Fibroblast of lung (primary cell): ENCODE results near the gene CCNK. TPM values are rescaled to one million over a fixed set of nuclear protein-coding genes. Genes with fewer than 3 reads are reported as not detected.

Experiments used
- DNase-seq, 2 donors: peaks; one replicate each; pipeline versions ENCODE4 v3.0.0 to v3.0.0-alpha.2; 2010; ENCODE audit warnings: low read depth in 2 of 2
- H2AFZ ChIP-seq: 2 replicates; pipeline ENCODE4 v1.5.1; 2012; ENCODE audit warnings: low read length, control low read depth, inconsistent platforms
- H3K27ac ChIP-seq: 2 replicates; pipeline ENCODE4 v1.5.1; 2011; ENCODE audit warnings: low read length, control low read depth; ENCODE audit not compliant: insufficient read depth
- H3K27me3 ChIP-seq: 2 replicates; pipeline ENCODE4 v1.5.1; 2011; ENCODE audit warnings: mild to moderate bottlenecking, low read length; ENCODE audit not compliant: control insufficient read depth, insufficient read depth
- H3K36me3 ChIP-seq: 2 replicates; pipeline ENCODE4 v1.5.1; 2011; ENCODE audit warnings: low read length; ENCODE audit not compliant: control insufficient read depth, insufficient read depth
- H3K4me1 ChIP-seq: 2 replicates; pipeline ENCODE4 v1.5.1; 2011; ENCODE audit warnings: low read length; ENCODE audit not compliant: control insufficient read depth, insufficient read depth; ENCODE audit errors: extremely low read depth
- H3K4me2 ChIP-seq: 2 replicates; pipeline ENCODE4 v1.5.1; 2011; ENCODE audit warnings: low read length, control low read depth; ENCODE audit not compliant: insufficient read depth; ENCODE audit errors: extremely low read depth
- H3K4me3 ChIP-seq, 4 experiments: fragments of 200-600 bp in 1 of 4; sonication (generic) in 1 of 4; replicated peaks in 1 of 4; 2 replicates each; pipeline ENCODE4 v1.5.1; 2011 to 2016; ENCODE audit warnings: low read length in 4 of 4, low read depth in 3 of 4, mild to moderate bottlenecking in 3 of 4, control low read depth in 2 of 4, inconsistent platforms in 1 of 4, mixed read lengths in 1 of 4; ENCODE audit not compliant: insufficient read depth in 1 of 4; ENCODE audit errors: control extremely low read depth in 1 of 4
- H3K79me2 ChIP-seq: 2 replicates; pipeline ENCODE4 v1.5.1; 2012; ENCODE audit warnings: mild to moderate bottlenecking, low read length, inconsistent platforms; ENCODE audit not compliant: control insufficient read depth, insufficient read depth
- H3K9ac ChIP-seq: 2 replicates; pipeline ENCODE4 v1.5.1; 2011; ENCODE audit warnings: mild to moderate bottlenecking, low read length, control low read depth; ENCODE audit not compliant: insufficient read depth
- H3K9me3 ChIP-seq: 2 replicates; pipeline ENCODE4 v1.5.1; 2012; ENCODE audit warnings: low read depth, low read length; ENCODE audit not compliant: control insufficient read depth, insufficient read depth
- H4K20me1 ChIP-seq: 2 replicates; pipeline ENCODE4 v1.5.1; 2011; ENCODE audit warnings: low read length; ENCODE audit not compliant: control insufficient read depth, insufficient read depth; ENCODE audit errors: extremely low read depth
- EZH2 ChIP-seq: IDR thresholded peaks from 2 replicates; pipeline ENCODE4 v1.5.1; 2012; ENCODE audit warnings: low read length, control low read depth, mild to moderate bottlenecking; ENCODE audit errors: missing control alignments
- polyA plus RNA-seq, 2 donors: library from polyadenylated mRNA; depleted of rRNA in 1 of 2; stranded (reverse) in 1 of 2; unstranded in 1 of 2; fragments of >200 nt; gene quantifications; 2 replicates each; pipeline ENCODE4 v1.2.1, GENCODE V29; 2011 to 2012; ENCODE audit warnings: missing spikeins in 1 of 2
- total RNA-seq: library from RNA; depleted of rRNA; stranded (reverse); fragments of >200 nt; gene quantifications from 2 replicates; pipeline ENCODE4 v1.2.1, GENCODE V29; 2014
- TF ChIP-seq, protein P1 (sequence below), 2 donors: IDR thresholded peaks in 1 of 2; conservative IDR thresholded peaks in 1 of 2; 1 replicate in 1 of 2; 2 replicates in 1 of 2; pipeline ENCODE4 v1.5.1; 2011 to 2012; ENCODE audit warnings: low read length in 2 of 2, control low read depth in 1 of 2, inconsistent platforms in 1 of 2, low read depth in 1 of 2, mild to moderate bottlenecking in 1 of 2

Gene CCNK
- total and polyA plus RNA-seq, 2 donors (not counting 1 experiment from before 2014, with no cell fraction given), result 7.3 to 51.0 TPM

DNA sequence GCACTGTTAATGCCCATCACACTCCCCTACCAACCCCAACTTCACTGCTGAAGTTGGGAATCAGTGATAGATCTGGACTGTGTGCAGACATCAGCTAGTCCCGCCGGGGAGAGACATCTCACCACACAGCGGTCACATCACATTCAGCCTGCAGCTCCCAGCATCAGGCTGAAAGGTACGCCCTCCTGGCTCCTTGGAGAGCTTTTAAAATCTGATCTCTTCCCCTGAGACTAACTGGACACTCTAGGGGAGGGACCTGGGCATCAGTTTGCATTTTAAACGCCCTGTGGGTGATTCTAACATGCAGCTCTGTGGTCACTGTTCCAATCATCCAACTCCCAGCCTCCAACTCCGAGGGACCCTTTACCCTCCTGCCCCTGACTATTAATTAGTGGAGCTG lies 64.4 kb downstream of the CCNK start:
- no peak for DNase-seq
- Histone ChIP-seq H3K4me3 (no peak overlapping the region), H3K27ac (no peak overlapping the region), H4K20me1 (no peaks in the 10 kb centered on the region), H3K79me2 (peaks cover 4% of the 10 kb centered on the region), H3K4me2 (no peak overlapping the region), H3K4me1 (no peaks in the 10 kb centered on the region), H3K36me3 (no peaks in the 10 kb centered on the region), H2AFZ (no peak overlapping the region), H3K27me3 (no peaks in the 10 kb centered on the region), H3K9ac (no peak overlapping the region), H3K9me3 (no peaks in the 10 kb centered on the region)
- no peak for TF ChIP-seq EZH2
- TF ChIP-seq, protein P1, sequence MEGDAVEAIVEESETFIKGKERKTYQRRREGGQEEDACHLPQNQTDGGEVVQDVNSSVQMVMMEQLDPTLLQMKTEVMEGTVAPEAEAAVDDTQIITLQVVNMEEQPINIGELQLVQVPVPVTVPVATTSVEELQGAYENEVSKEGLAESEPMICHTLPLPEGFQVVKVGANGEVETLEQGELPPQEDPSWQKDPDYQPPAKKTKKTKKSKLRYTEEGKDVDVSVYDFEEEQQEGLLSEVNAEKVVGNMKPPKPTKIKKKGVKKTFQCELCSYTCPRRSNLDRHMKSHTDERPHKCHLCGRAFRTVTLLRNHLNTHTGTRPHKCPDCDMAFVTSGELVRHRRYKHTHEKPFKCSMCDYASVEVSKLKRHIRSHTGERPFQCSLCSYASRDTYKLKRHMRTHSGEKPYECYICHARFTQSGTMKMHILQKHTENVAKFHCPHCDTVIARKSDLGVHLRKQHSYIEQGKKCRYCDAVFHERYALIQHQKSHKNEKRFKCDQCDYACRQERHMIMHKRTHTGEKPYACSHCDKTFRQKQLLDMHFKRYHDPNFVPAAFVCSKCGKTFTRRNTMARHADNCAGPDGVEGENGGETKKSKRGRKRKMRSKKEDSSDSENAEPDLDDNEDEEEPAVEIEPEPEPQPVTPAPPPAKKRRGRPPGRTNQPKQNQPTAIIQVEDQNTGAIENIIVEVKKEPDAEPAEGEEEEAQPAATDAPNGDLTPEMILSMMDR (conservative IDR thresholded peaks at IDR 0.05 in 1 of 2, IDR thresholded peaks at IDR 0.05 in 1 of 2; ENCODE audit: low read depth in 1 of 2, low read length in 2 of 2), result no peak

- H3K27me3 ChIP-seq, result no peaks in the 10 kb centered on the region
- H3K27ac ChIP-seq, result no peak overlapping the region
- no peak for DNase-seq
- no peaks in the 10 kb centered on the region for H3K9me3 ChIP-seq
- H3K36me3 ChIP-seq, result no peaks in the 10 kb centered on the region
- TF ChIP-seq EZH2, result no peak
- TF ChIP-seq, protein P1 (conservative IDR thresholded peaks at IDR 0.05 in 1 of 2, IDR thresholded peaks at IDR 0.05 in 1 of 2; ENCODE audit: low read depth in 1 of 2, low read length in 2 of 2), result no peak
- H3K79me2 ChIP-seq, result peaks cover 5% of the 10 kb centered on the region
- H2AFZ ChIP-seq, result no peak overlapping the region
- H3K4me3 ChIP-seq, result no peak overlapping the region
- no peaks in the 10 kb centered on the region for H3K4me1 ChIP-seq
- no peak overlapping the region for H3K9ac ChIP-seq
- H4K20me1 ChIP-seq, result no peaks in the 10 kb centered on the region
- H3K4me2 ChIP-seq, result no peak overlapping the region
These were observed 65.1 kb downstream of the CCNK start for GRCh38 chr14:99546234-99546879.

GRCh38 chr14:99548255-99548654 lies 67.0 kb downstream of the CCNK start:
- H3K9ac ChIP-seq, result no peak overlapping the region
- no peaks in the 10 kb centered on the region for H3K36me3 ChIP-seq
- no peaks in the 10 kb centered on the region for H3K4me1 ChIP-seq
- no peak for TF ChIP-seq EZH2
- TF ChIP-seq, protein P1 (conservative IDR thresholded peaks at IDR 0.05 in 1 of 2, IDR thresholded peaks at IDR 0.05 in 1 of 2; ENCODE audit: low read depth in 1 of 2, low read length in 2 of 2), result no peak
- no peak overlapping the region for H3K4me3 ChIP-seq
- no peak overlapping the region for H3K4me2 ChIP-seq
- no peak overlapping the region for H2AFZ ChIP-seq
- no peak for DNase-seq
- no peaks in the 10 kb centered on the region for H3K9me3 ChIP-seq
- peaks cover 7% of the 10 kb centered on the region for H3K79me2 ChIP-seq
- no peaks in the 10 kb centered on the region for H3K27me3 ChIP-seq
- no peaks in the 10 kb centered on the region for H4K20me1 ChIP-seq
- no peak overlapping the region for H3K27ac ChIP-seq
